Measurements from ENCODE around the gene FAM168B. TPM values are rescaled to one million over a fixed set of nuclear protein-coding genes. Genes with fewer than 3 reads are reported as not detected.

The FAM168B gene
- polyA plus RNA-seq, 2 of the 4 experiments (the other 2 are of a cell fraction): 83.2 to 86.8 TPM

- Histone ChIP-seq H3K27ac (no peak overlapping the region), H3K9me3 (peaks cover 10% of the 10 kb centered on the region; the same call in 1 of the 3 replicates), H3K4me3 (no peak overlapping the region), H3K4me2 (no peak overlapping the region), H3K4me1 (peaks cover 9% of the 10 kb centered on the region)
- DNase-seq (ENCODE audit: low read depth in 1 of 2, low spot score in 1 of 2) (no peak), ATAC-seq (peak in 1 of 2 experiments; percentile 16; a peak in 1 of 6 replicates), FAIRE-seq (no peak)
- POLR2A ChIA-PET: no interaction called here
- 63% methylated on average over 4 of the region's 9 CpGs for WGBS (ENCODE audit: missing lambda C conversion rate)
- CTCF ChIA-PET: interaction anchor here (0.7 to 1.2 kb wide), 2 partner anchors 34 to 67 kb away, joined by 3 read pairs; no protein-coding TSS in a partner anchor
- TF ChIP-seq MAZ (IDR thresholded peaks at IDR 0.05; ENCODE audit: borderline replicate concordance, low read depth, low read length) (no peak), NR3C1 (IDR thresholded peaks at IDR 0.05) (no peak), NPAS2 (CRISPR knock-in tag; IDR thresholded peaks at IDR 0.05; ENCODE audit: borderline replicate concordance) (no peak), CBX2 (IDR thresholded peaks at IDR 0.05; ENCODE audit: borderline replicate concordance, low read depth) (no peak), HDAC2 (IDR thresholded peaks at IDR 0.05) (no peak), HEYL (CRISPR knock-in tag; IDR thresholded peaks at IDR 0.05) (no peak), EHMT2 (IDR thresholded peaks at IDR 0.05; ENCODE audit: low read depth) (no peak), HES2 (IDR thresholded peaks at IDR 0.05) (no peak), POLR2AphosphoS2 (conservative IDR thresholded peaks at IDR 0.05; ENCODE audit: low read length) (no peak)
- TF ChIP-seq, protein P1, sequence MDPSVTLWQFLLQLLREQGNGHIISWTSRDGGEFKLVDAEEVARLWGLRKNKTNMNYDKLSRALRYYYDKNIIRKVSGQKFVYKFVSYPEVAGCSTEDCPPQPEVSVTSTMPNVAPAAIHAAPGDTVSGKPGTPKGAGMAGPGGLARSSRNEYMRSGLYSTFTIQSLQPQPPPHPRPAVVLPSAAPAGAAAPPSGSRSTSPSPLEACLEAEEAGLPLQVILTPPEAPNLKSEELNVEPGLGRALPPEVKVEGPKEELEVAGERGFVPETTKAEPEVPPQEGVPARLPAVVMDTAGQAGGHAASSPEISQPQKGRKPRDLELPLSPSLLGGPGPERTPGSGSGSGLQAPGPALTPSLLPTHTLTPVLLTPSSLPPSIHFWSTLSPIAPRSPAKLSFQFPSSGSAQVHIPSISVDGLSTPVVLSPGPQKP (IDR thresholded peaks at IDR 0.05; ENCODE audit: low read depth, low read length): no peak
These were observed 61.4 kb downstream of the FAM168B start for GRCh38 chr2:131031875-131032274.

DNA sequence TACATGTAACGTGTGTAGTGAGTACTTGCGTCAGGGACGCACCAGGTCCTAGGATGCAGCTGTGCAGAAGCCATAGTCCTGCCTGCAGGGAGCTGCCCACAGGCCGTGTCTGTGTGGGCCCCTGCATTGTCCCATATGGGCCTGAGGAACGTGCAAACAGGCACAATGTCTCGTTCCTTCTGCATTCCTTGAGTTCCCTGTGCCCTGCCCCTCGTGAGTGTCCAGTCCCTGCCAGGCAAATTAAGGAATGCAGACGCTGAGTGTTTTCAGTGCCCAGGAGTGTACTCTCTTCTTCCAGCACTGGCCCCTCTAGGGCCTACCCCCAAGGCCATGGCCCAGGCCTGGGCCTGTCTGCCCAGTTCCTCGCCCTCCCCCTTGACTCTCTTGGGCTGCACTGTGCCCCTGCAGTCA lies 61.8 kb downstream of the FAM168B start:
- Histone ChIP-seq H3K4me2 (no peak overlapping the region), H3K9me3 (peaks cover 12% of the 10 kb centered on the region; the same call in 1 of the 3 replicates), H3K27ac (no peak overlapping the region), H3K4me3 (no peak overlapping the region), H3K4me1 (peaks cover 9% of the 10 kb centered on the region)
- no peak for DNase-seq (ENCODE audit: low read depth in 1 of 2, low spot score in 1 of 2)
- ATAC-seq: no peak
- TF ChIP-seq CHD4 (IDR thresholded peaks at IDR 0.05; ENCODE audit: borderline replicate concordance) (no peak), EHMT2 (IDR thresholded peaks at IDR 0.05; ENCODE audit: low read depth) (no peak), POLR2AphosphoS2 (conservative IDR thresholded peaks at IDR 0.05; ENCODE audit: low read length) (no peak), SREBF2 (IDR thresholded peaks at IDR 0.05) (no peak), NFE2L2 (conservative IDR thresholded peaks at IDR 0.05; ENCODE audit: low read length) (no peak), ZC3H11A (IDR thresholded peaks at IDR 0.05) (no peak), MAX (IDR thresholded peaks at IDR 0.05) (no peak), ZNF302 (CRISPR knock-in tag; IDR thresholded peaks at IDR 0.05) (no peak), RFX5 (IDR thresholded peaks at IDR 0.05) (no peak), USF2 (IDR thresholded peaks at IDR 0.05) (no peak)
- TF ChIP-seq, protein P2, sequence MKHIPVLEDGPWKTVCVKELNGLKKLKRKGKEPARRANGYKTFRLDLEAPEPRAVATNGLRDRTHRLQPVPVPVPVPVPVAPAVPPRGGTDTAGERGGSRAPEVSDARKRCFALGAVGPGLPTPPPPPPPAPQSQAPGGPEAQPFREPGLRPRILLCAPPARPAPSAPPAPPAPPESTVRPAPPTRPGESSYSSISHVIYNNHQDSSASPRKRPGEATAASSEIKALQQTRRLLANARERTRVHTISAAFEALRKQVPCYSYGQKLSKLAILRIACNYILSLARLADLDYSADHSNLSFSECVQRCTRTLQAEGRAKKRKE (CRISPR knock-in tag; IDR thresholded peaks at IDR 0.05; ENCODE audit: low read depth): no peak
- CTCF ChIA-PET: interaction anchor here (1.2 kb wide), 1 partner anchor 33 kb away, joined by 3 read pairs; no protein-coding TSS in a partner anchor
- POLR2A ChIA-PET: no interaction called here
- WGBS (ENCODE audit: missing lambda C conversion rate): 81% methylated on average over 8 of the region's 9 CpGs
- FAIRE-seq: no peak

DNA sequence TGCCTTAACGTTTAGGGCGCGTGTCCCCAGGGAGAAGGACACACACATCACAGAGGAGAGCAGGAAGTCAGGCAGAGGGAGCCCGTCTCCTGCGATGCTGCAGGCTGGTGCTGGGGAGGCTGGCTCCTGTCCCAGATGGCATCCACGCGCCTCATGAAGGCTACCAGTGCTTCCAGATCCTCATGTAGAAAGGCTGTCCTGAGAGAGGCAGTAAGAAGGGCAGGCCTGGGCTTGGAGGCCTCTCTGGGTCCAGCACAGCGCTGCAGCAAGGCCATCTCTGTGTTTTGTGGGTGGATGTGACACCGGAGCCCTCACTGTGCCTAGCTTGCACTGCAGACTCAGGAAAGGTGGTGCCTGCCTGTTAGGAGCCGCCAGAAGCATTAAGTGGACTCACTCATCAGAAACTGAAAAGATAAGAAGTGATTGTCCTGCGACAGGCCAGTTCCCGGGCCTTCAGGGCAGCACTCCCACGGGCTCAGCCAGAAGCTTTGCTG lies 62.7 kb downstream of the FAM168B start:
- H3K4me2 ChIP-seq: no peak overlapping the region
- ChIA-PET CTCF (no interaction called here), POLR2A (no interaction called here)
- peaks cover 9% of the 10 kb centered on the region for H3K4me1 ChIP-seq
- H3K4me3 ChIP-seq: no peak overlapping the region
- DNase-seq (ENCODE audit: low read depth in 1 of 2, low spot score in 1 of 2) (no peak), FAIRE-seq (no peak), ATAC-seq (no peak)
- WGBS (ENCODE audit: missing lambda C conversion rate): 79% methylated on average over 11 of the region's 13 CpGs
- TF ChIP-seq TFCP2L1 (CRISPR knock-in tag; IDR thresholded peaks at IDR 0.05) (no peak), CEBPB (IDR thresholded peaks at IDR 0.05) (no peak), NR3C1 (IDR thresholded peaks at IDR 0.05) (no peak), CBX8 (IDR thresholded peaks at IDR 0.05) (no peak)
- H3K27ac ChIP-seq: no peak overlapping the region
- peaks cover 16% of the 10 kb centered on the region; the same call in 2 of the 3 replicates for H3K9me3 ChIP-seq

All from A549 (cell line).